Measurements from ENCODE around the gene BAHCC1.

Gene BAHCC1

GRCh38 chr17:81346090-81346907 is 49.0 kb upstream of the BAHCC1 start (continued):
- TF ChIP-seq ZNF18 (tag by site-specific recombination; IDR thresholded peaks at IDR 0.05) = no peak
- TF ChIP-seq ZNF423 (tag by site-specific recombination; IDR thresholded peaks at IDR 0.05) = no peak; the same call in 1 of the 2 replicates
- peak; percentile 36; the same call in 1 of the 2 replicates for TF ChIP-seq ZFP37 (tag by site-specific recombination; IDR thresholded peaks at IDR 0.05)
- no peak for TF ChIP-seq YY2 (tag by site-specific recombination; IDR thresholded peaks at IDR 0.05)
- TF ChIP-seq ZNF416 (tag by site-specific recombination; IDR thresholded peaks at IDR 0.05) = no peak
- peak; percentile 45 for TF ChIP-seq ZBTB26 (tag by site-specific recombination; optimal IDR thresholded peaks at IDR 0.05)
- no peak for TF ChIP-seq MZF1 (tag by site-specific recombination; IDR thresholded peaks at IDR 0.05; ENCODE audit: borderline replicate concordance)
- TF ChIP-seq RBAK (tag by site-specific recombination; IDR thresholded peaks at IDR 0.05) = no peak
- TF ChIP-seq ATF2 (tag by site-specific recombination; IDR thresholded peaks at IDR 0.05; ENCODE audit: low read depth) = no peak
- no peak for TF ChIP-seq ZNF785 (tag by site-specific recombination; IDR thresholded peaks at IDR 0.05)
- peak; percentile 87 for TF ChIP-seq ZNF600 (tag by site-specific recombination; IDR thresholded peaks at IDR 0.05)
- TF ChIP-seq ZNF843 (tag by site-specific recombination; IDR thresholded peaks at IDR 0.05) = no peak
- TF ChIP-seq ZNF426 (tag by site-specific recombination; IDR thresholded peaks at IDR 0.05) = no peak
- peak; percentile 90 for TF ChIP-seq ZNF398 (tag by site-specific recombination; IDR thresholded peaks at IDR 0.05)
- no peak for TF ChIP-seq ELK4 (IDR thresholded peaks at IDR 0.05; ENCODE audit: borderline replicate concordance, low read depth, low read length)
- no peak for TF ChIP-seq BCL6B (tag by site-specific recombination; IDR thresholded peaks at IDR 0.05)
- peak; percentile 25 for TF ChIP-seq ZIC2 (tag by site-specific recombination; IDR thresholded peaks at IDR 0.05)
- no peak for TF ChIP-seq ZNF302 (tag by site-specific recombination; IDR thresholded peaks at IDR 0.05; ENCODE audit: low read depth)
- no peak for TF ChIP-seq ZNF654 (tag by site-specific recombination; IDR thresholded peaks at IDR 0.05; ENCODE audit: low read depth)
- TF ChIP-seq SCRT2 (tag by site-specific recombination; IDR thresholded peaks at IDR 0.05) = no peak
- peak; percentile 24; the same call in 1 of the 2 replicates for TF ChIP-seq ZBTB20 (tag by site-specific recombination; IDR thresholded peaks at IDR 0.05)
- no peak for TF ChIP-seq ZNF19 (tag by site-specific recombination; IDR thresholded peaks at IDR 0.05; ENCODE audit: low read depth)
- TF ChIP-seq SETDB1 (IDR thresholded peaks at IDR 0.05; ENCODE audit: insufficient read length, low read length) = no peak
- no peak for TF ChIP-seq ZNF626 (tag by site-specific recombination; IDR thresholded peaks at IDR 0.05)
- TF ChIP-seq ZNF133 (tag by site-specific recombination; IDR thresholded peaks at IDR 0.05) = no peak
- TF ChIP-seq ZSCAN30 (tag by site-specific recombination; IDR thresholded peaks at IDR 0.05) = no peak
- no peak for TF ChIP-seq ZNF324 (tag by site-specific recombination; IDR thresholded peaks at IDR 0.05)
- TF ChIP-seq ZNF514 (tag by site-specific recombination; IDR thresholded peaks at IDR 0.05) = no peak
- no peak for TF ChIP-seq ZNF677 (tag by site-specific recombination; IDR thresholded peaks at IDR 0.05)
- TF ChIP-seq ZNF174 (tag by site-specific recombination; IDR thresholded peaks at IDR 0.05) = no peak

All from HEK293 (cell line).